RWPE1 (cell line): ENCODE measurements around the gene HECTD4.
"Not testable (repeated sequence)": the region's sequence is repeated elsewhere in the genome, so short reads cannot be mapped to it uniquely, and the experiment has no call there.

Experiments used
- CTCF ChIA-PET: fragments of 350-600 bp; sonication (Branson Sonifier 250); formaldehyde crosslinking; extraction: SDS; loops from one replicate; lab custom pipeline; 2021; lab: Yijun Ruan, JAX
- POLR2A ChIA-PET: fragments of 400-600 bp; formaldehyde crosslinking; extraction: SDS; loops from one replicate; lab custom pipeline; 2020; ENCODE audit warnings: antibody characterized with exemption; ENCODE audit not compliant: low non-redundant PET; lab: Yijun Ruan, JAX
- DNase-seq: peaks from one replicate; pipeline ENCODE4 v3.0.0; 2012; ENCODE audit warnings: low spot score
- H3K27ac ChIP-seq: fragments of 450-650 bp; 2 replicates; pipeline ENCODE4 v1.5.1; 2017
- TF ChIP-seq, protein P1 (sequence below): fragments of 450-650 bp; conservative IDR thresholded peaks from 2 replicates; pipeline ENCODE4 v1.5.1; 2017; ENCODE audit warnings: low read depth, mild to moderate bottlenecking

The HECTD4 gene

DNA sequence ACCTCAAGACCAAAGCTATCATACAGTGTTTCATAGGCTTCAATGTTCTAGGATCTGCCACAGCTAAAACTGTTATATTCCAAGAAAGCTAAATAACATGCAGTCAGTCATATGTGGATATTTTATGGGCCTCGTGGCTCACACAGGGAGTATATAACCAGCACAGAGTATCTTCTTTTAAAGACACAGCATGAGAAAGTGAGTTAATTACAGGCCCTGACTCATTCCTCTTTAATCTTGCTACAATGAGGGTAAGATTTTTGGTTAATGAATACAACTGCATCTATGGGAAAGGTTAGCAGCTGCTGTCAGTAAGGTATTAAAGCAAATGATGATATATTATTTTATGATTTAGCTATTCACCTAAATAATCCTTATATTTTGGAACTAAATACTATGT, 145.8 kb downstream of the HECTD4 start:
- ChIA-PET POLR2A (interaction anchor here (0.5 kb wide), 1 partner anchor 123 kb away, joined by 3 read pairs; no protein-coding TSS in a partner anchor), CTCF (interaction anchor here (0.6 kb wide), 1 partner anchor 22 kb away, joined by 3 read pairs; no protein-coding TSS in a partner anchor)
- no peak overlapping the region for H3K27ac ChIP-seq
- TF ChIP-seq, protein P1, sequence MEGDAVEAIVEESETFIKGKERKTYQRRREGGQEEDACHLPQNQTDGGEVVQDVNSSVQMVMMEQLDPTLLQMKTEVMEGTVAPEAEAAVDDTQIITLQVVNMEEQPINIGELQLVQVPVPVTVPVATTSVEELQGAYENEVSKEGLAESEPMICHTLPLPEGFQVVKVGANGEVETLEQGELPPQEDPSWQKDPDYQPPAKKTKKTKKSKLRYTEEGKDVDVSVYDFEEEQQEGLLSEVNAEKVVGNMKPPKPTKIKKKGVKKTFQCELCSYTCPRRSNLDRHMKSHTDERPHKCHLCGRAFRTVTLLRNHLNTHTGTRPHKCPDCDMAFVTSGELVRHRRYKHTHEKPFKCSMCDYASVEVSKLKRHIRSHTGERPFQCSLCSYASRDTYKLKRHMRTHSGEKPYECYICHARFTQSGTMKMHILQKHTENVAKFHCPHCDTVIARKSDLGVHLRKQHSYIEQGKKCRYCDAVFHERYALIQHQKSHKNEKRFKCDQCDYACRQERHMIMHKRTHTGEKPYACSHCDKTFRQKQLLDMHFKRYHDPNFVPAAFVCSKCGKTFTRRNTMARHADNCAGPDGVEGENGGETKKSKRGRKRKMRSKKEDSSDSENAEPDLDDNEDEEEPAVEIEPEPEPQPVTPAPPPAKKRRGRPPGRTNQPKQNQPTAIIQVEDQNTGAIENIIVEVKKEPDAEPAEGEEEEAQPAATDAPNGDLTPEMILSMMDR, result no peak
- DNase-seq, result no peak

- POLR2A ChIA-PET, result interaction anchor here (0.6 kb wide), 1 partner anchor 420 kb away, joined by 4 read pairs; no protein-coding TSS in a partner anchor
- CTCF ChIA-PET, result no interaction called here
- no peak for DNase-seq
- no peak overlapping the region for H3K27ac ChIP-seq
- TF ChIP-seq, protein P1, result no peak
Observed at GRCh38 chr12:112234303-112234702, 147.9 kb downstream of the HECTD4 start.

DNA sequence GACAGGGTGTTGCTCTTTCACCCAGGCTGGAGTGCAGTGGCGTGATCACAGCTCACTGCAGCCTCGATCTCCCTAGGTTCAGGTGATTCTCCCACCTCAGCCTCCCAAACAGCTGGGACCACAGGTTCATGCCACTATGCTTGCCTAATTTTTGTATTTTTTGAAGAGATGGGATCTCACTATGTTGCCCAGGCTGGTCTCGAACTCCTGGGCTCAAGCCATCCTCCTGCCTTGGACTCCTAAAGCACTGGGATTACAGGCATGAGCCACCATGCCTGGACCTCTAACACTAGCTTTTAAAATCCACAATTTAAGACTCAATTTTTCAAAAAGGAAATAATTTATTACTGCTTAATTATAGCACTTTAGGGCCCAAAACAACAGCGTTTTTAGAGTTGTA, 149.0 kb downstream of the HECTD4 start:
- TF ChIP-seq, protein P1, result no peak
- no peak overlapping the region for H3K27ac ChIP-seq
- no peak for DNase-seq
- CTCF ChIA-PET, result interaction anchor here (0.6 kb wide), 1 partner anchor 237 kb away, joined by 3 read pairs; no protein-coding TSS in a partner anchor
- POLR2A ChIA-PET, result no interaction called here

DNA sequence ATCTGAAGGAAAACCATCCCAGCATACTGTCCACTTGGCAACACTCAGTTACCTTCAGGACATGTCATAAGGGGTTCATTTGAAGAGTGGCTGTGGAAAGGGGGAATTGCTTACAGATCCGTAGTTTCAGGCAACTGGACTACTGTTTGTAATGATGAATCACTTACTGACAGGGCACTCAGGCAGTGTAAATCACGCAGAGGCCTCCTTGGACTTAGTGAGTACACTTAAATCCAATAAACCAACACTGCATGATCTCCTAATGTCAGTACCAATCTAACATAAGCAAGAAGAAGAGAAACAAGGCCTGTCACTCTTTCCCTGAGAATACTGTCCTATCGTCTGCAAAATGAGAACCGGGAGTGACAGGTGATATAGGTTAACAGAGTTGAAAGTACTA, 152.1 kb downstream of the HECTD4 start:
- POLR2A ChIA-PET, result no interaction called here
- CTCF ChIA-PET, result no interaction called here
- H3K27ac ChIP-seq, result no peak overlapping the region
- DNase-seq, result no peak
- TF ChIP-seq, protein P1, result no peak

GRCh38 chr12:112226768-112227167, 155.5 kb downstream of the HECTD4 start:
- ChIA-PET CTCF (no interaction called here), POLR2A (interaction anchor here (0.5 kb wide), 1 partner anchor 157 kb away, joined by 3 read pairs; no protein-coding TSS in a partner anchor)
- H3K27ac ChIP-seq, result no peak overlapping the region
- TF ChIP-seq, protein P1, result no peak
- no peak for DNase-seq

DNA sequence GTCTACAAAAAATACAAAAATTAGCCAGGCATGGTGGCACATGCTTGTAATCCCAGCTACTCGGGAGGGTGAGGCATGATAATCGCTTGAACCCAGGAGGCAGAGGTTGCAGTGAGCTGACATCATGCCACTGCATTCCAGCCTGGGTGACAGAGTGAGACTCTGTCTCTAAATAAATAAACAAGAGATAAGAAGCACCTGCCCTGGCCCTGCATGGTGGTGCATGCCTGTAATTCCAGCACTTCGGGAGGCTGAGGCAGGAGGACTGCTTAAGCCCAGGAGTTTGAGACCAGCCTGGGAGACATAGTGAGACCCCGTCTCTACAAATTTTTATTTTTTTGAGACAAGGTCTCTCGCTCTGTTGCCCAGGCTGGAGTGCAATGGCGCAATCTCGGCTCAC, 161.6 kb downstream of the HECTD4 start:
- H3K27ac ChIP-seq, DNase-seq, POLR2A ChIA-PET, CTCF ChIA-PET: not testable (repeated sequence)

- ChIA-PET POLR2A (no interaction called here), CTCF (interaction anchor here (0.6 kb wide), 1 partner anchor 198 kb away, joined by 3 read pairs; no protein-coding TSS in a partner anchor)
- peak overlapping the region; percentile 28; the same call in 1 of the 2 replicates for H3K27ac ChIP-seq
- no peak for DNase-seq
- TF ChIP-seq, protein P1, result no peak
Observed at GRCh38 chr12:112219195-112219594, 163.0 kb downstream of the HECTD4 start.
